HUES6 (cell line): ENCODE data around the gene KRTAP12-2.
"Not testable (repeated sequence)": the region's sequence is repeated elsewhere in the genome, so short reads cannot be mapped to it uniquely, and the experiment has no call there.

ENCODE experiments used
- H3K27ac ChIP-seq: 2 replicates; pipeline ENCODE4 v1.7.0; 2013; ENCODE audit warnings: low read depth, mild to moderate bottlenecking, low read length, inconsistent platforms
- H3K27me3 ChIP-seq: 2 replicates; pipeline ENCODE4 v1.6.1; 2013; ENCODE audit warnings: low read length; ENCODE audit not compliant: control insufficient read depth, insufficient read depth
- H3K36me3 ChIP-seq: 2 replicates; pipeline ENCODE4 v1.6.1; 2013; ENCODE audit warnings: low read length; ENCODE audit not compliant: control insufficient read depth, insufficient read depth
- H3K4me1 ChIP-seq: 2 replicates; pipeline ENCODE4 v1.6.1; 2013; ENCODE audit warnings: low read length; ENCODE audit not compliant: control insufficient read depth, insufficient read depth
- H3K4me3 ChIP-seq: 2 replicates; pipeline ENCODE4 v1.5.1; 2013; ENCODE audit warnings: low read depth, low read length
- H3K9ac ChIP-seq: one replicate; pipeline ENCODE4 v1.6.1; 2013; ENCODE audit warnings: mild to moderate bottlenecking, low read length
- H3K9me3 ChIP-seq: 2 replicates; pipeline ENCODE4 v1.6.1; 2013; ENCODE audit warnings: low read depth, low read length; ENCODE audit not compliant: control insufficient read depth, insufficient read depth

KRTAP12-2 gene

GRCh38 chr21:44632067-44632466 is 34.7 kb downstream of the KRTAP12-2 start:
- Histone ChIP-seq H3K9me3 (peaks cover 16% of the 10 kb centered on the region; the same call in 1 of the 2 replicates), H3K4me3 (no peak overlapping the region), H3K27ac (no peak overlapping the region), H3K9ac (no peak overlapping the region), H3K4me1 (peaks cover 4% of the 10 kb centered on the region; the same call in 1 of the 2 replicates), H3K27me3 (no peaks in the 10 kb centered on the region), H3K36me3 (no peaks in the 10 kb centered on the region)

DNA sequence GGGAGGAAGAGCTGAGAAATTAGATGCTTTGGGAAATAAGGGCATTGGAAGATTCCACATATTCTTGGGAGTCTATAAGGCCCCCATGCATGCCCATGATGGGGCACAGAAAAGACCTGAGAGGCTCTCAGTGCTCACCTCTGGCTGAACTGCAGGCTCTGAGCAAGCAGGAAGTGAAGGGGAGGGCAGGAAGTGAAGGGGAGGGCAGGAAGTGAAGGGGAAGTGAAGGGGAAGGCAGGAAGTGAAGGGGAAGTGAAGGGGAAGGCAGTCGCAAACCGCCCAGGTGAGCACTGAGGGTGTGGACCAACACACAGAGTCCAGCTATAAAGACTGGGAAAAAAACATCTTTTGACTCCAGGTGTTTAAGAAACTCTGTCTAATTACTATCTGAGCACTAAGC is 36.3 kb downstream of the KRTAP12-2 start:
- Histone ChIP-seq H3K9me3 (peaks cover 19% of the 10 kb centered on the region; the same call in 1 of the 2 replicates), H3K4me3 (no peak overlapping the region), H3K27ac (no peak overlapping the region), H3K4me1 (no peaks in the 10 kb centered on the region), H3K36me3 (no peaks in the 10 kb centered on the region), H3K27me3 (no peaks in the 10 kb centered on the region), H3K9ac (no peak overlapping the region)

DNA sequence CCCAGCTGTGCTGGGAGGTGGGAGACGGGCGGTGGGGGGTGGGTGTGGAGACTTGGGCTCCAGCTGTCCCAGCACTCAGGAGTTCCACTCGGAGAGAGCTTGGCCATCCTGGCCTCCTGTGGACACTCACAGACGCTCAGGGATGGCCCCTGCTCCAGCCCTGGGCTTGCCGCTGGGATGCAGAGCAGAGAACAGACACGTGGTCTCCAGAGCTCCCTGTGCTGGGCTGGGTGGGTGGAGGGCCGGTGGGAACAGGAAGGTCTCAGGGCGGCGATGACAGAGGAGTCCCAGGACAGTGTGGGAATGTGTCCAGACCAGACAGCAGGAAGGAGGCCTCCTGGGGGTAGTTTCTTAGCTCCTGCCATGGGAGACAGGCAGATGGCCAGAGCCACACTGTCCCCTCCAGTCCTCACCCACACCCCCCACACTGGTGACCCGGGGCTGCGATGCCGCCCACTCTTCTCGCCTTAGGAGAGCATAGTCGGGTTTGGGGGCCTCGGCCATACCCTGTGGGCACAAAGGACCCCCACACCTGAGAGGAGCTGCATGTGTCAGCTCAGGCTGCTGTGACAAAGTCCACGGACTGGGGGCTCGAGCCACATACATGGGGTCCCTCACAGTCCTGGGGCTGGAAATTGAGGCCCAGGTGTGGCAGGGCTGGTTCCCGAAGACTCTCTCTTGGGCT is 37.9 kb downstream of the KRTAP12-2 start:
- Histone ChIP-seq H3K9me3 (peaks cover 34% of the 10 kb centered on the region), H3K4me1 (no peaks in the 10 kb centered on the region), H3K9ac (no peak overlapping the region), H3K27me3 (no peaks in the 10 kb centered on the region), H3K27ac (no peak overlapping the region), H3K4me3 (no peak overlapping the region), H3K36me3 (no peaks in the 10 kb centered on the region)

- H3K4me3 ChIP-seq, H3K36me3 ChIP-seq, H3K27me3 ChIP-seq, H3K9ac ChIP-seq, H3K4me1 ChIP-seq, H3K27ac ChIP-seq: not testable (repeated sequence)
- peaks cover 44% of the 10 kb centered on the region for H3K9me3 ChIP-seq
These were observed 38.9 kb downstream of the KRTAP12-2 start for GRCh38 chr21:44627831-44628233.

DNA sequence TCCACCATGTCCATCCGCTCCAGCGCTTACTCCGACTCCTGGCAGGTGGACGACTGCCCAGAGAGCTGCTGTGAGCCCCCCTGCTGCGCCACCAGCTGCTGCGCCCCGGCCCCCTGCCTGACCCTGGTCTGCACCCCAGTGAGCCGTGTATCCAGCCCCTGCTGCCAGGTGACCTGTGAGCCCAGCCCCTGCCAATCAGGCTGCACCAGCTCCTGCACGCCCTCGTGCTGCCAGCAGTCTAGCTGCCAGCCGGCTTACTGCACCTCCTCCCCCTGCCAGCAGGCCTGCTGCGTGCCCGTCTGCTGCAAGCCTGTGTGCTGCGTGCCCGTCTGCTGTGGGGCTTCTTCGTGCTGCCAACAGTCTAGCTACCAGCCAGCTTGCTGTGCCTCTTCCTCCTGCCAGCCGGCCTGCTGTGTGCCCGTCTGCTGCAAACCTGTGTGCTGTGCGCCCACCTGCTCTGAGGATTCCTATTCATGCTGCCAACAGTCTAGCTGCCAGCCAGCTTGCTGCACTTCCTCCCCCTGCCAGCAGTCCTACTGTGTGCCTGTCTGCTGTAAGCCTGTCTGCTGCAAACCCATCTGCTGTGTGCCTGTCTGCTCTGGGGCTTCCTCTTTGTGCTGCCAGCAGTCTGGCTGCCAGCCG is 39.4 kb downstream of the KRTAP12-2 start:
- not testable (repeated sequence) for H3K27me3 ChIP-seq, H3K4me1 ChIP-seq, H3K36me3 ChIP-seq, H3K27ac ChIP-seq, H3K4me3 ChIP-seq, H3K9ac ChIP-seq
- H3K9me3 ChIP-seq: peaks cover 45% of the 10 kb centered on the region

DNA sequence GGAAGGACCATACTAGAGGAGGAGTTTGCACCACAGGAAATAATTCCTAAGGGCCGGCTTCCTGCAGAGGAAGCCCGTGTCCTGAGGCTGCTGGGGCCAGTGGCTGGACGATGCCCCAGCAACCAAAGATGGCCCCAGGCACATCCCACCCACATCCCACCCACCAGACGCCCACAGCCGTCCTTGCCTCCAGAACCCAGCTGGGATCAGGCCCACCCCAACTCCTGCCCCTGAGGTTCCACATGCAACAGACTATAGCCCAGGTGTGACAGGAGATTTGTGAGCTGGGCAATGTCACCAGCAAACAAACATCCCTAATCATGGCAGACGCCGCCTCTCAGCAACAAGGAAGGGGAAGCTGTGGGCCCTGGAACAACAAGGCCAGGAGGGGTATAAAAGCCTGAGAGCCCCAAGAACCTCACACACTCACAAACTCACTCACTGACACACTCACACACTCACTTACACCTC is 40.0 kb downstream of the KRTAP12-2 start, which contains the start of gene KRTAP10-9:
Gene KRTAP10-9, plus strand, starts transcription at position 421 of the 471 bp plus-strand sequence. CDS start 79 bp downstream, outside the sequence.
- Histone ChIP-seq H3K9me3 (peaks cover 45% of the 10 kb centered on the region), H3K27ac (no peak within 1 kb of the TSS), H3K4me3 (no peak within 1 kb of the TSS), H3K9ac (no peak within 1 kb of the TSS), H3K4me1 (no peaks in the 10 kb centered on the region), H3K36me3 (no peaks in the 10 kb centered on the region), H3K27me3 (no peaks in the 10 kb centered on the region)

DNA sequence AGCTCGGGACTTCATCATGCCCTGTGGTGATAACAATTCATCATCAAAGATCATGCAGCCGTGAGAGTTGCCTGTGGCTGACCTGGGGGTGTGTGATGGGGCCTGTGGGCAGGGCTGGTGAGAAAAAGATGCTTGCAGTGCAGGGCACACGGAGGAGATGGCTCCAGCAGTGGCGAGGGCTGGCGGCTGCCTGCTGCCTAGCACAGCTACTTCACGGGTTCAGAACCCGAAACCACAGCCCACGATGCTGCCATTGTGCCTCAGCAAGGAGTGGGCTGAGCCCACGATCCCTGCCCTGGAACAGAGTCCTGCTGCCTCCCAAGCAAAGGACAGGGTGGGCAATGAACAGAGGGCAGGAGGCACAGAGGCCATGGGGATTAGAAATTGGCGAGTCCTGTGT is 40.5 kb downstream of the KRTAP12-2 start:
- Histone ChIP-seq H3K9me3 (peaks cover 45% of the 10 kb centered on the region), H3K27me3 (no peaks in the 10 kb centered on the region), H3K4me1 (no peaks in the 10 kb centered on the region), H3K36me3 (no peaks in the 10 kb centered on the region), H3K4me3 (no peak overlapping the region), H3K9ac (no peak overlapping the region), H3K27ac (no peak overlapping the region)

DNA sequence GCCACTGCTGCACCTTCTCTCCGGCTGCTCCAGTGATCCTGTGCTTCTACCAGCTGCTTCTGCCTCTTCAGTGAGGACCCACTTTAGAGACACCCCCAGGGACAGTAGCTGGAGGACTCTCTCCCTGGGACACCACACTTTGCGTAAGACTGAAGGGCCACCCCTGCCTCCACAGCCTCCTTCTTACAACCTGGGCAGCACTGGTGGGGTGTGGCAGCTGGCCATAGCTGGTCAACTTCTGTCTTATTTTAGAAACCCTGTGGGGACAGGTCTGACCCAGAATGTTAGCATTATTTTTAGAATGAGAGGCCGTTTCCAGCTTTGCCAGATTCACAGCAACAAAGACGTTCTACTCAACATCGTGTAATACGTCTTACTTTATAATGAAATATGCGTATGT is 41.0 kb downstream of the KRTAP12-2 start:
- H3K27me3 ChIP-seq: no peaks in the 10 kb centered on the region
- H3K4me1 ChIP-seq: no peaks in the 10 kb centered on the region
- no peaks in the 10 kb centered on the region for H3K36me3 ChIP-seq
- no peak overlapping the region for H3K27ac ChIP-seq
- H3K9me3 ChIP-seq: peaks cover 48% of the 10 kb centered on the region
- no peak overlapping the region for H3K9ac ChIP-seq
- H3K4me3 ChIP-seq: no peak overlapping the region

GRCh38 chr21:44623575-44623974 is 43.2 kb downstream of the KRTAP12-2 start:
- no peaks in the 10 kb centered on the region for H3K36me3 ChIP-seq

GRCh38 chr21:44619886-44620285 is 46.8 kb downstream of the KRTAP12-2 start:
- no peak overlapping the region for H3K27ac ChIP-seq
- H3K4me1 ChIP-seq: no peaks in the 10 kb centered on the region
- H3K27me3 ChIP-seq: no peaks in the 10 kb centered on the region
- H3K9me3 ChIP-seq: peaks cover 51% of the 10 kb centered on the region
- H3K9ac ChIP-seq: no peak overlapping the region
- no peaks in the 10 kb centered on the region for H3K36me3 ChIP-seq
- H3K4me3 ChIP-seq: no peak overlapping the region

More at GRCh38 chr21:44623575-44623974, 43.2 kb downstream of the KRTAP12-2 start:
- Histone ChIP-seq H3K4me1 (no peaks in the 10 kb centered on the region), H3K27ac (no peak overlapping the region), H3K9ac (no peak overlapping the region), H3K27me3 (no peaks in the 10 kb centered on the region), H3K9me3 (peaks cover 58% of the 10 kb centered on the region), H3K4me3 (no peak overlapping the region)

DNA sequence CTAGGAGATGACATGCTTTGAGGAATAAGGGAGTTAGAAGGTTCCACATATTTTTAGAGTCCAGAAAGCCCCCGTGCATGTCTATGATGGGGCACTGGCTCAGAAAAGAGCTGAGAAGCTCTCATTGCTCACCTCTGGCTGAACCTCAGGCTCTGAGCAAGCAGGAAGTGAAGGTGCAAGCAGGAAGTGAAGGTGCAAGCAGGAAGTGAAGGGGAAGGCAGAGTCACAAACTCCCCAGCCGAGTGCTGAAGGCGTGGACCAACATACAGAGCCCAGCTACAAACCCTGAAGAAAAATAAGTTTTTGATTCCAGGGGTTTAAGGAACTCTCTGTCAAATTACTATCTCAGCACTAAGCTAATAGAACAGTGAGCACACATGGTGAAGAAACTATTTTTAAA is 47.8 kb downstream of the KRTAP12-2 start:
- Histone ChIP-seq H3K36me3 (no peaks in the 10 kb centered on the region), H3K27me3 (no peaks in the 10 kb centered on the region), H3K4me3 (no peak overlapping the region), H3K27ac (no peak overlapping the region), H3K9ac (no peak overlapping the region), H3K9me3 (peaks cover 41% of the 10 kb centered on the region), H3K4me1 (no peaks in the 10 kb centered on the region)
